GM19099 (cell line): ENCODE results near the gene CDC14B.

Source experiments
- POLR2A ChIP-seq: IDR thresholded peaks from 3 replicates; pipeline ENCODE4 v1.6.1; 2011; ENCODE audit warnings: low read depth; ENCODE audit not compliant: insufficient read length; ENCODE audit errors: extremely low read depth

Gene CDC14B

GRCh38 chr9:96566498-96567202, 53.0 kb downstream of the CDC14B start:
- TF ChIP-seq POLR2A = no peak

- TF ChIP-seq POLR2A = no peak
Observed at GRCh38 chr9:96565671-96566497, 53.8 kb downstream of the CDC14B start.

GRCh38 chr9:96564217-96564616, 55.4 kb downstream of the CDC14B start:
- TF ChIP-seq POLR2A = no peak

- TF ChIP-seq POLR2A = no peak
Observed at GRCh38 chr9:96559339-96559943, 60.2 kb downstream of the CDC14B start.

GRCh38 chr9:96557921-96558320, 61.7 kb downstream of the CDC14B start:
- no peak for TF ChIP-seq POLR2A

- no peak for TF ChIP-seq POLR2A
Observed at GRCh38 chr9:96556701-96557461, 62.8 kb downstream of the CDC14B start.

GRCh38 chr9:96555567-96556386, 63.9 kb downstream of the CDC14B start:
- no peak for TF ChIP-seq POLR2A

- no peak for TF ChIP-seq POLR2A
Observed at GRCh38 chr9:96554801-96555566, 64.7 kb downstream of the CDC14B start.

GRCh38 chr9:96554326-96554725, 65.3 kb downstream of the CDC14B start:
- no peak for TF ChIP-seq POLR2A

GRCh38 chr9:96553070-96553469, 66.6 kb downstream of the CDC14B start:
- no peak for TF ChIP-seq POLR2A

- no peak for TF ChIP-seq POLR2A
Observed at GRCh38 chr9:96551403-96551802, 68.2 kb downstream of the CDC14B start.

- no peak for TF ChIP-seq POLR2A
Observed at GRCh38 chr9:96550659-96551058, 69.0 kb downstream of the CDC14B start.

- no peak for TF ChIP-seq POLR2A
Observed at GRCh38 chr9:96540106-96540505, 79.5 kb downstream of the CDC14B start.
